ENCODE measurements around the gene RIPOR3.
A peak's percentile ranks its signal among the peaks of the same experiment; 100 is the strongest.
"Not testable (repeated sequence)": the region's sequence is repeated elsewhere in the genome, so short reads cannot be mapped to it uniquely, and the experiment has no call there.

The RIPOR3 gene

DNA sequence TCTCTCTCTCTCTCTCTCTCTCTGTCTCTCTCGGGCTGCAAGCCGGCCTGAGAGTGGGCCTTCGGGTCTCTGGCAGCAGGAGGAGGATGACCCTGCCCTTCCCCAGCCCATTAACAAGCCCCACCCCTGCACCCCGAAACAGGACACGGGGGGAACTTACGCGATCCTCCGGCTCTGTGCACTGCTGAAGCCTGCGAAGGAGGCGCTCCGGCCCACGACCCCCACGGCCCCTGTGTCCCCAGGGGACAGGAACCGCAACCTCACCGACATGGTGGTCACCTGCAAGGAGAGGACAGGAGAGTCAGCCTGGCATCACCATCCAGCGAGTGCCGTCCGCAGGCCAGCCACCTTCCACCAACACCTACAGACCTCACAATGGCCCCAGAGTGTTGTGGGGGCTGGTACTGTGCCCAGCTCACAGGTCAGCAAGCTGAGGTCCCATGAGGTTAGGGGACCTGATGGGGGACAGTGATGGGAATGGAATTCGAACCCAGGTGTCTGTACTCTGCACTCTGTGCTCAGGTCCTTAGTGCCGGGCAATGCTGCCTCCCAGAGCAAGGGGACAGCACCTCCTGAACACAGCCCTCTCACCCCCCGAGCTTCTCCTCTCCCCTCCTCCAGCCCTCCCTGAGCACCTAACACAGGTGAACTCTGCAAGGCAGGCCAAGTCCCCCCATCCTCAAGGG, 60.6 kb downstream of the RIPOR3 start:
- DNase-seq = no peak

DNA sequence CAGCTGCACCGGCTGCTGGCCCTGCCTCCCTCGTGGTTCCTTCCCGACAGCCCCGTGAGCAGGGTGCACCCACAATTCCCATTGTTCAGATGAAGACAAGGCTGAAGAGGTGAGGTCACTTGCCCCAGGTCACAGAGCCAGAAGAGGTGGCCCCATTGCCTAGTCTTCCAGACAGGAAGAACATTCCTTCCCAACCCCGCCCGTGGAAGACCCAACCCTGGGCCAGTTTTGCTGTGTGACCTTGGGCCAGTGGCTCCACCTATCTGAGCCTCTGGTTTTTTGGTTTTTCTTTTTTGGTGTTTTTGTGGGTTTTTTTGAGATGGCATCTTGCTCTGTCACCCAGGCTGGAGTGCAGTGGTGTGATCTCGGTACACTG, 61.7 kb downstream of the RIPOR3 start:
- DNase-seq = no peak

DNA sequence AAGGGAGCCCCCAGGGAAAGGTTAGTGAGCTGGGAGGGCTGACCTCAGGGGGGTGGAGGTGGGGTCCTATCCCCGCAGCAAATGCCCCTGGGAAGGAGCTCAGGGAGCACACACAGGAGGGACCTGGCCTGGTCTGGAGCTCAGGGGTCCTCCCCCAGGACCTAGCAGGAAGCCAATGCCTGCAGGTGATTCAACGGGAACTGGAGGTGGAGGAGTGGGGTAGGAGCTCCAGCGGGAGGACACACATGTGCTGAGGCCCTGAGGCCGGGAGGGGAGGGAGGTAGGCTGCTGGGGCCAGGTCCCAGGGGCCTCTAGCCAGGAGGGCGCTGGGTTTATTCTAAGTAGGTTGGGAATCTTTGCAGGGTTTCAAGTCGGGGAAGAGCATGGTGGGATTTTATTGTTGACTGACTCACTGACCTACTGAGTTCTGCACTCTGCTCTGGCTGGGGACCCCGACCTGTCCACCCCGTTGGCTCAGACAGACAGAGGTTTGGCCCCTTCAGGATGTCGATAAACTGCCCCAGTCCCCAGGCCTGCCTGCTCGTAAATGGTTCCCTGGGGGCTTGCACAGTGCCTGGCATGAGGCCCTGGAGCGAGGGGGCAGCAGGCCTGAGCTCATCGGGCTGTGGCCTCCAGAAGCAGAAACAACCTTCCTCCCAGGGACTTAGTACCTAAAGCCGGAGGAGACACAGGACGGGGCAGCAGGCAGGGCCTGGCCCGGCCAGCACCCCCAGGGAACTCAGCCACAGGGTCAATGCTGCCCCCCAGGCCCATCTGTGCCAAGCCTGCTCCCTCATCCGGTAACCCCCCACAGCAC, 62.3 kb downstream of the RIPOR3 start:
- DNase-seq = no peak

DNA sequence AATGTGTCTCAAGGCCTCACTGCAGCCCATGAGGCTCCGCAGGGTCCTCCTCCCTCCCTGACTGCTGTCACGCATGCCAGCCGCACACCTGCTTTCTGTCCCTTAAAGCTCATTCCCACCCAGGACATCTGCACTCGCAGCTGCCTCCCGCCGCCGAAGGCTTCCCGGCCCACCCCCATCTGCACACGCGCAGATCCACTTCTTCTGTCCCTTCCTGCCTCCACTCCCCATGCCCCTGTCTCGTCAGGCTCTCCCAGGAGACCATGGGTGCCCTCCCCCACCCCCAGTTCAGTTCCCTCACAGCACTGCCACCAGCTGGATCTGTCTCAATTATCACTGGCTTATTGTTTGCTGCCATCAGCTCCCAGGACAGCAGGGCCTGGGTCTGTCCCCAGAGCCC, 63.0 kb downstream of the RIPOR3 start:
- peak; percentile 48 for DNase-seq

DNA sequence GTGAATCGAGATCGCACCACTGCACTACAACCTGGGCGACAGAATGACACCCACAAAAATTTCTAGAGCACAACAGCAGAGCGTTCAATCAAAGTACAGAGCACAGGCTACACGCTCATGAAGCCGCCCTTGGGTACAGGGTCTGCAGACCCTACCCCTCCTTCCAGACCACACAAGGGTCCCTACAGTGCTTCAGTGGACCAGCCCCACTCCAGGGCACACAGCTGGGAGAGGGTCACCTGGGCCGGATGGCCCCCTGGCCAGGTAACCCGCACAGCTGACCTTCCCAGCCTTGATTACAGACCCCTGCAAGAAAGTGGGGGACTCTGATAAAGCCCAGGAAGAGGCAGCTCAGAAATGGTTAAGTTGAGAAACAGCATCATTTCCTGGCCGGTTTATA, 63.6 kb downstream of the RIPOR3 start:
- no peak for DNase-seq

DNA sequence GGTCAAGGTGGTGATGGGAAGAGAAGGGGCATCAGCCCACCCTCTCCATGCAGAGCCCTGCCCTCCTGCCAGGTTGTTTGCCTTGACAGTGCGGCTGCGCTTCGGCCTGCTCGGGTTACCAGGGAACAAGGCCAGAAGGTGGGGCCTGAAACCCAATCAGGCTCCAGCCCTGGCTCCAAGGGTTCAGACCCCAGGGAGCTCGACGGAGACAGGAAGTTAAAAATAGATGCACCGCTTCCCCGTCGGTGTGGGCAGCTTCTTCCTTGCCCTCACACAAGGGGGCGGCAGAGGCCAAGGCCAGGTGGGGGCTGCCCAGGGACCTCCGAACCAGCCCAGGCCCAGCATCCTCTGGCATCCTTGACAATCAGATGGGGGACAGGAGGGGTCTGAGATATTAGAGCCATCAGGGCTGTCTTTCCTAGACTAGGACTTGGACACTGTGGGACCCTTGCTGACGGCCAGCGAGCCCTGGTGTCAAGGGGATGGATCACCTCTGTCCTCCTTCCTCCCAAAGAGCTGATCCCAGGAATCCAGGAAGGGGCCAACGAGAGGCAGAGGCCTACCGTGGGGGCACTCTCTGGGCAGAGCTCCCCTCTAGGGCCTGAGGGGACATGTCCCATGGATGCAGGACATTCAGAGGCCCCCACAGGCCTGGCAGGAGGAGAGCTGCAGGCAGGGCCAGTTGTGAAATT, 65.2 kb downstream of the RIPOR3 start:
- DNase-seq = no peak

DNA sequence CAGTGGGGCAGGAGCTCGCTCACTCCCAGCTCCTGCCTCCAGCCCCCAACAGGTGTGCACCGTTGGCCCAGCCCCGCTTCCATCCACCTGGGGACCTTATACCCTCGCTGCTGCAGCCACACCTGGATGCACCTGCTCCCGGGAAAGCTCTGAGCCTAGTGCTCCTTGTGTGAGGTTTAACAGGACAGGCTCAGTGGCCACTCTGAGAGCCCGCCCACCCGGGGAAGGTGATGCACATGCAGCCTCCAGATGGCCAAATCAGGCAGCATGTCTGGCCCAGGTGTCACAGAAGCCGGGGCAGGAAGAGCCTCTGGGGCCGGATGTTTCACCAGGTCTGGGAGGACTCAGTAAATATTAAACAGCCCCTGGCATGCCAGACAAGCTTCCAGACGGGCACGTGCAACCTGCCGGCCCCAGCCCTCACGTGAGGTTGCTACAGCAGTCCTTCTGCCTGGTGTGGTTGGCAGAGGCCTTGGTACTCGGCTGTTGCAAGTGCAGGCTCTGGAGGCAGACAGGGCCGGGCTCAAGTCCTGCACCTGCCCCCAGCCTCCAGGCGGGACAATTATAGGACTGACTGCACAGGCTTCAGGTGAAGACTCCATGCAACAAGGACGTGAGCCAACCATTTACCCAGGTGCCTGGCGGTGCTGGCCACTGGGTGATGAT, 66.9 kb downstream of the RIPOR3 start:
- no peak for DNase-seq

DNA sequence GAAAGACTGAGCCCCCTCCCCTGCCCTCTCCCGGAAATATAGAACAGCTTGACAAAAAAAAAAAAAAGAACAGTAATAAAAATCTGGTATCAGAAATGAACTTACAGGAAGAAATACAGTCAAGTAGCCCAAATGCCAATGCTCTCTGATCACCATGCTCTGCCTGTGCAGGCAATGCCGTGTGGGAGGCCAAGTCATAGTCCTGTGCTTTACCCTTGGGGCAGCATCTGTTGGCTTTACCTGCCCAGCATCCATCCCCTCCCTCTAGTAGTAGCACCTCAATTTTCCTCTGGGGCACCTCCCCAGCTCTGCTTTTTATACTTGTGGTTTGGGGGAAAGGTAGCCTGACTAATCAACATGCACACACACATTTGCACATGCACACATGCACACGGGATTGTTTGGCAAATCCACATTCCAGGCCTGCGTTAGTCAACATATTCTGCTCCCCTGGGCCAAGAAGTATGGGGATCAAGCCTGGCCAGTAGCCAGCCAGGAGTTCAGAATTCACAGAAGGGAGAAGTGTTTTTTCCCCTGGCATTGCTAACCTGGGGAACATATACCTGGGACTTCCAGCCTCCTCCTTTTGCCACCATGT, 70.2 kb downstream of the RIPOR3 start:
- no peak for DNase-seq

DNA sequence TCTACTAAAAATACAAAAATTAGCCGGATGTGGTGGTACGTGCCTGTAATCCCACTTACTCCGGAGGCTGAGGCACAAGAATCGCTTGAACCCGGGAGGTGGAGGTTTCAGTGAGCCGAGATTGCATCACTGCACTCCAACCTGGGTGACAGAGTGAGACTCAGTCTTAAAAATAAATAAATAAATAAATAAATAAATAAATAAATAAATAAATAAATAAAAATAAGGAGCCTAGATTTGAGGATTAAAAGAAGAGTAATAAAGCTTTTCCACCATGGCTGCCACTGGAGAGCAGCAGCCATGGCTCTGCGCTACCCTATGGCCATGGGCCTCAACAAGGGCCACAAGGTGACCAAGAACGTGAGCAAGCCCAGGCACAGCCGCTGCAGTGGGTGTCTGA, 70.9 kb downstream of the RIPOR3 start:
- not testable (repeated sequence) for DNase-seq

DNA sequence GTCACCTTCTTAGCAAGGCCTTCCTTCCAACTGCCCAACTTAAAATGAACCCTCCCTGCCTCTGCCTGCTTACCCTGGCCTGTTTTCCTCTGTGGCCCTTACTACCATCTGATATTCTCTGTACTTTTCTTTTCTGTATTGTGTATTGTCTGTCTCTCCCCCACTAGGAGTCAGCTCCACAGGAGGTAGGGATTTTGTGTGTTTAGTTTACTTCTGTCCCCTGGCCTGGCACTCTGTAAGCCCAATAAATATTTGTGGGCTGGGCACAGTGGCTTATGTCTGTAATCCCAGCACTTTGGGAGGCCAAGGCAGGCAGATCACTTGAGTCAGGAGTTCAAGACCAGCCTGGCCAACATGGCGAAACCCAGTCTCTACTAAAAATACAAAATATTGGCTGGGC, 72.8 kb downstream of the RIPOR3 start:
- no peak for DNase-seq

DNA sequence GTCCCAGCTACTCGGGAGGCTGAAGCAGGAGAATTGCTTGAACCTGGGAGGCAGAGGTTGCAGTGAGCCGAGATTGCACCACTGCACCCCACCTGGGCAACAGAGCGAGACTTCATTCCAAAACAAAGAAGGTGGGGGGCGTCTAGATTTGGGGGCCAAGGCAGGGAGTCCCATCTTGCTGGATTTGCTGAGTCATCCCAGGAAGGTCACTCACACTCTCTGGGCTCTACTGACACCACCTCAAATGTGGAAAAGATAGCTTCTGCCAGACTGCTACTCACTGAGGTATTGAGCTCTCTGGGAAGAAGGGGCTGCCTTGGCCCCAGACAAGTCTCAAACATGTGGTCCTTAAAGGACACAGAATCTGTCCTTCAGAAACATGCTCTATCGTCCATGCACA, 74.3 kb downstream of the RIPOR3 start:
- DNase-seq = no peak

DNA sequence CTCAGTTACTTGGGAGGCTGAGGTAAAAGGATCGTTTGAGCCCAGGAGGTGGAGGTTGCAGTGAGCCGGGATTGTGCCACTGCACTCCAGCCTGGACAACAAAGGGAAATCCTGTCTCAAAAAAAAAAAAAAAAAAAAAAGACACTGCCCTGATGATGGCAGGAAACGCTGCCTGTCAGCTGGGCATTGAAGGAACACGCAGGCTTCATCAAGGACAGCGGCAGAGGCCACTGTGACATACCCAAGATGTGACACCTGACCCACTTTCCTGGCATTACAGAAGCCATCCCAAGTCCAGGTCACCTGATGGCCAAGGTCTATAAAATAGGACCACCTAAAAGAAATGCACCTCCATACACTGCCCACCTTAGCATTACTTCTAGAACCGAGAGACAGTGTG, 75.9 kb downstream of the RIPOR3 start:
- DNase-seq = no peak

DNA sequence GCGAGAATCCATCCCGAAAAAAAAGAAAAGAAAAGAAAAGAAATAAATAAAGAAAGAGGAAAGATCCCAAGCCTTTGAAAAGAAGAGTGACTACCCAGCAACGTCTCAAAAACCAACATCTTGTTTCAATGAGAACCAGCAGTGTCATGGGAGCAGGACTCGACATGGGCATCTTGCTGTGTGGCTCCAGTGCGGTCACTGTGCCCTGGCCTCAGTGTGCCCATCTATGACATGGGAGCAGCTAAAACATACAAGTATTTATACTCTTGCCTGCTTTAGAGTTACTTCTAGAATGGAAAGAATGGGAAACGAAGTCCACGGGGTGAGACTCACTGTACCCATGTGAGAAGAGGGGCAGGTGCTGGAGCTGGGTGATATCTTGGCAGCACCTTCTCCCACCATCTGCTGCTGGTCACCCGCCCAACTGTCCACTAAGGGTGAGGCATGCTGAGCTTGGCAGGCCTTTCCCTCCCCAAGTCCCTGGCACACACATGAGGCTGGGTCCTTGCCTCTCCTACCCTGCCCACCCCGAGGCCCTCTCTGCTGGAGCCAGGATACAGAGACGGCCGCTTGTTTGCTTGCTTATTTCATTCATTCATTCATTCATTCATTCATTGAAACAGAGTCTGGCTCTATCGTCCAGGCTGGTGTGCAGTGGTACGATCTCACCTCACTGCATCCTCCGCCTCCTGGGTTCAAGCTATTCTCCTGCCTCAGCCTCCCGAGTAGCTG, 77.7 kb downstream of the RIPOR3 start:
- no peak for DNase-seq

DNA sequence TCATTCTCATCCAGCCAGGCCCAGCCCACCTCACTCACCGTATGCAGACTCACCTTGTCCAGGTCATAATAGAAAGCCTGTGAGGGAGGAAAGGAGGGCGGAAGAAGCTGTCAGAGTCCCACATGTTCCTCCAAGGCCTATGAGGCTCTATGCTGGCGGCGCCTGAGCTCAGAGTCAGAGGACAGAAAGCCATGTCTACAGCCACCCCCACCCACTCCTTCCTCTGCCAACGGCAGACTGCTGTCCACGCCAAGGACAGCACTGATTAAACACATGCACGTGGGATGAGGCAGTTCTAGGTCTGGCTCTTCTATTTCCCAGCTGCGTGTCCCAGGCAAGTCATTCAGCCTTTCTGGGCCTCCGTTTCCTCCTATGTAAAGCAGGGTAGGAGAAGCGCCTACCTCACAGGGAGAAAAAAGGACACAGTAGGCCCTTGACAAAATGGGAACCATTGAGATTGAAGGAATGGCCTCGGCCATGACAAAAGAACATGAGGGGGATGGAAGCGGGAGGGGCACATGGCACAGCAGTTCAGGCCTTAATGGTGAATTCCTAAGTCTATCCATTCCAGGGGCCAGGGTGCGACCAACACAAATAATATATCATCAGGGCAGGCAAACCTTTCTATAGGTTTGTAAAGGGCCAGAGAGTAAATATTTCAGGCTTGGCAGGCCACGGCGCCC, 80.1 kb downstream of the RIPOR3 start:
- no peak for DNase-seq

DNA sequence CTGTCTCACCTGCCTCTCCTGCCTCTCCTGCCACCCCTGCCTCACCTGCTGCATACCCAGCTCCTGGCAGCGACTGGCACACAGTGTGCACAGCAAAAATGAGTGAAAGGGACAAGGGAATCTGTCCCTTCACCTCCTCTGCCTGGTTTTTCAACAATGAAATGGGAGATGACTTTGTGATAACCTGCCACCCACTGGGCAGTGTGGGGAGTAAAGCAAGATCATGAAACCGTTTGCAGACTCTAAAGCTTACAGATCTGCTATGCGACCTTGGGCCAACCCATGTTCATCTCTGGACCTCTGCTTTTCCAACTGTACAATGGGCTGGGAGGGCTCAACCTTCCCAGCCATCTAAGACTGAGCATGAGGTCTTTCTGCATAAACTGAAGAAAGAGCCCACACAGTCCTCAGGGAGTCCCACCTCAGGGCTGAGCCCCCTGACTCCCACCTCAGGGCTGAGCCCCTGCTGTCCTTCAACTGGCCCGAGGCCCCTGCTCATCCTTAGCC, 81.1 kb downstream of the RIPOR3 start:
- DNase-seq = no peak

DNA sequence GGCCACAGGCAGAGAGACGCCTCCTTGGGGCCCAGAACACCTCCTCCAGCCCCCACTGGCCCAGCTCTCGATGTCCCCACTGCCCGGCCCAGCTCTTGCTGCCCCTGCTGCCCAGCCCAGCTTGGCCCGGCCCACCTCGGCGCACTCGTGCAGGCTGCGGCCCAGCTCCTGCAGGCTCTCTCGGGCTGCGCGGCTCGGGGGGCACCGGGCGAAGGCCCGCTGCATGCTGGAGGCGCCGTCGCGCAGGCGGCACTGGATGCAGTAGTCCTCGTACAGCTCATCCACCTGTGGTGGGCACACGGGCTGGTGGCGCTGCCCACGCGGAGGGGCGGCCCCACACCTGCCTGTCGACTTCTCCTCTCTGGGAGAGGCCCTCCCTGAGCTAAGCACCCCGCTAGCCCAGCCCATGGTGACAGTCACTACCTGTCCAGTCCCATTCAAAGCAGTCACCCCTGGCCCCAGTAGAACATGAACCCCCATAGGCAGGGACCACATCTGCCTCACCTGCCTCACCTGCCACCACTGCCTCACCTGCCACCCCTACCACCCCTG, 81.8 kb downstream of the RIPOR3 start:
- no peak for DNase-seq

DNA sequence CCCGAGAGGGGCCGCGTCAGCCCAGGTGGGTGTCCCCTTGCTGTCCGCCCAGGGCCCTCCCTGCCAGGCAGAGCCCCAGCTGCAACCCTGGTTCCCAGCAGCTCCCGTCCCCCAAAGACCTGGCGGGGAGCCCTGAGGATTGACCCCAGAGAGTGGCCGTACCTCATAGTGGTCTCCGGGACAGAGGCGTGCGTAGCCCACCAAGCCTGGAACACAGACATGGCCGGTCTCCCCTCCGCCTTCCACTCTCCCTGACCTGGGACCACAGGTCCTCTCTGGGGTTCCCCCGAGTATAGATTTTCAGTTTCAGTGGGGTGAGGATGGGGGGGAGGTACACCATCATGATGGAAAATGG, 82.6 kb downstream of the RIPOR3 start:
- DNase-seq = no peak

DNA sequence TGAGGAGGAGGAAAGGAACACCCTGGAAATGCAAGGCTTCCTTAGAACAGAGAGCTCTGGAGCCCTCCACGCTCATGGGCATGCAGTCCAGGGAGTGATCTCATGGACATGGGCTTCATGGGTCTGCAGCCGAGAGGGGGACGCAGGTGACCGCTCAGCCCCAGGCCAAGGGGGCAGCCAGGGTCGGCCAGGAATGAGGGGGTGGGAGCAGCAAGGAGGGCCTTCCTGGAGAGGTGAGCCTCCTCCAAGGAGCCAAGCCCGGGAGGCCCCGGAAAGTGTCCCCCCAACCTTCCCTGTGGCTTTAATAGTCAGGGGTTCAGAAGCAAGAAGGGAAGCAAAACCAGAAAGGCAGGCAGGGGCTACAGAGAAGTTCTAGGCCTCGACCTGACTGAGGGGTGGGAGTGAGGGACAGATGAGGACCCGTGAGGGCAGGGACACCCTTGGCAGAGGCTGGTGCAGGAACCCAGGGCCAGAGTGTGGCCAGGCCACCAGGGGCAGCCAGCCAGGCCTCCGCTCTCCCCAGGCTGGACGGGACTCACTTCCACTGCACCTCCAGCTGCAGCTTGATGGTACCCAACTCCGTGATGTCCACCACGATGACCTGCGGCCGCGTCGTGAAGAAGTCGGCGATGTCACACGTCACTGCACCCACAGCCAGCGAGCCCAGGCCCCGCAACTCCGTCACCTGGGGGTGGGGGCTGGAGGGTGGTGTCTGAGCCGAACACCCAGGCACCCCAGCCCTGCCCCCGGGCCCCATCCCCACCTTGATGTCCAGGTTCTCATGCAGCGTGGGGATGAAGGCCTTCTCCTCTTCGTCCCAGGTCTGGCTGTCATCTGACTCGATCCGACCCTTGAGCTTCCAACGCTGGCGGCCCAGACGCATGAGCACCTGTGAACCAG, 83.2 kb downstream of the RIPOR3 start:
- DNase-seq = no peak

DNA sequence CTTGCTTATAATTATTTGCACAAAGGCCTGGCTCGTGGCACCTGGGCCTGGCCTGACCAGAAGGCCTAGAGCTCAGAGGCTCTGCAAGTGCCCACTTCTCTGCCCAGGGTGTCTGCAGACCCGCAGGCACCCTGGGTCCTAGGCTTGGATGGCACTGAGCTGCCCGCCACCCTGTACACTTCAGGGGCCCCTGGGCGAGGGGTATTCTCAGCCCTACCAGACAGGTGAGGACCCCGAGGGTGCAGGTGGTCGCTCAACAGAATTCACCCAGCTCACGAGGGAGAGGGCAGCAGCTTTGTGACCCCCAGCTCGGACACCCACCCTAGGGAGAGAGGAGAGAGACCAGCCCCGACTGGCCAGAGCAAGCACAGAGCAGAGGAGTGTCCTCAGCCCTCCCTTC, 83.9 kb downstream of the RIPOR3 start:
- no peak for DNase-seq

DNA sequence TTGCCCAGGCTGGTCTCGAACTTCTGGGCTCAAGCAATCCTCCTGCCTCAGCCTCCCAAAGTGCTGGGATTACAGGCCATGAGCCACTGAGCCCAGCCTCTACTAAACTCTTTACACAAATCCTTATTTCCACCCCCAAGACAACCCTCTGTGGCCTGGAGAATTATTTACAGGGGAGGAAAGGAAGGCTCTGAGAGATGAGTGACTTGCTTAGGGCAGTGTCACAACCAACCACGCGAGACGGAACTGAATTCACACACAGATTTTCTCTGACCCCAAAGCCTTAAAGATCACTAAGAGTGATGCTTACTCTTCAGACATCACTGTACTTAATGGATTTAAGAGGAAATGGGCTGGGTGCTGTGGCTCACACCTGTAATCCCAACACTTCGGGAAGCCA, 86.2 kb downstream of the RIPOR3 start:
- DNase-seq = no peak
